Measurements from ENCODE around the gene KATNAL1. TPM values are rescaled to one million over a fixed set of nuclear protein-coding genes. Genes with fewer than 3 reads are reported as not detected.

The KATNAL1 gene
- total RNA-seq, 4 donors from 2014 or later = 4.4 to 9.8 (median 6.7) TPM

DNA sequence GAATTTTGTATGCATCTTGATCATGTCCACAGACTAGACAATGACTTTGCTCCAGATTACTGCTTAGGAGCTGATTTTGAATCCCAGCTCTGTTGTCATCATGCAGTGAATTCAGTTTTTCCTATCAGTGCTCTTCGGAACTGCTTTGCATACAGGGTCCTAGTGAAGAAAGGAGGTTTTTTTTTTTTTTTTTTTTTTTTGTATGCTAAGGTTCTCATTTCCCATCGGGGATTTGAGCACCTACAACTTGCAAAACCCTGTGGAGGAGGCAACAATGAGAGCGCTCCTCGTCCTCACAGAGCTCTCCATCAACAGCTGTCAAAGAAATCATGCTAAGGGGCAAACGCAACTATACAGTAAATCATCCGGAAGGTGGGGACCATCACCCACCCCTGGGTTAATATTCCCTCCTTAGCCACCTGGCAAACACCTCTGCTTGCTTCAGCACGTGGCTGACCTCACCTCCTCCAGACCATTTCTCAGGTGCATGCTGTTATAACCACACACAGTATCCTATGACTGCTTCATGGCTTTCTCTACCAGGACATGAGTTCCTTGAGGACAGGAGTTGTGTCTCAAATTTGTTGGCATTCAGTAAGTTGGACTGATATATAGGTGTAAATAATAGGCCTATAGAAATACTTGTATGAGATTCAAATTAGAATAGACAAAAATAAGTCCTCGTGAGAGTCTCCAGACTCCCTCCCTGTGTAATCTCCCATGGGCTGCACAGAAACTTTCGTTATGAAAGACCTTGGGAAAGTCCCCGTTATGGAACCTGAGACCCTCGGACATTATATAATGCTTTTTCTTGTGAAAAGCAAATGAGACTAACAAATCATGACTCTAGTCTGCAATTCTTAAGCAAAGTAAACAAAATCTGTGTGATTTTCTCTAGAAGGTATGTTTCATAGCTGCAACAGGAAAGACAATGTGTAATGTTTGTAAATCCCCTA is 113.8 kb downstream of the KATNAL1 start:
- DNase-seq = no peak
- no peaks in the 10 kb centered on the region for H3K27me3 ChIP-seq
- H3K4me3 ChIP-seq = no peak overlapping the region
- intact Hi-C loops (cut with DNase I; ENCODE audit: low total_unique reads) (no loop called here), in situ Hi-C loops (cut with MboI; ENCODE audit: low pct_ligation_motif_present in 1 of 4, low pct_unique_long_range_greater_than_20kb in 1 of 4, low sequenced_read_pairs in 3 of 4) (no loop called here)
- TF ChIP-seq POLR2AphosphoS5 (IDR thresholded peaks at IDR 0.05) (no peak), EP300 (IDR thresholded peaks at IDR 0.05; ENCODE audit: low read depth) (no peak), POLR2A (IDR thresholded peaks at IDR 0.05) (no peak)
- TF ChIP-seq, protein P1, sequence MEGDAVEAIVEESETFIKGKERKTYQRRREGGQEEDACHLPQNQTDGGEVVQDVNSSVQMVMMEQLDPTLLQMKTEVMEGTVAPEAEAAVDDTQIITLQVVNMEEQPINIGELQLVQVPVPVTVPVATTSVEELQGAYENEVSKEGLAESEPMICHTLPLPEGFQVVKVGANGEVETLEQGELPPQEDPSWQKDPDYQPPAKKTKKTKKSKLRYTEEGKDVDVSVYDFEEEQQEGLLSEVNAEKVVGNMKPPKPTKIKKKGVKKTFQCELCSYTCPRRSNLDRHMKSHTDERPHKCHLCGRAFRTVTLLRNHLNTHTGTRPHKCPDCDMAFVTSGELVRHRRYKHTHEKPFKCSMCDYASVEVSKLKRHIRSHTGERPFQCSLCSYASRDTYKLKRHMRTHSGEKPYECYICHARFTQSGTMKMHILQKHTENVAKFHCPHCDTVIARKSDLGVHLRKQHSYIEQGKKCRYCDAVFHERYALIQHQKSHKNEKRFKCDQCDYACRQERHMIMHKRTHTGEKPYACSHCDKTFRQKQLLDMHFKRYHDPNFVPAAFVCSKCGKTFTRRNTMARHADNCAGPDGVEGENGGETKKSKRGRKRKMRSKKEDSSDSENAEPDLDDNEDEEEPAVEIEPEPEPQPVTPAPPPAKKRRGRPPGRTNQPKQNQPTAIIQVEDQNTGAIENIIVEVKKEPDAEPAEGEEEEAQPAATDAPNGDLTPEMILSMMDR (IDR thresholded peaks at IDR 0.05) = no peak
- H3K36me3 ChIP-seq = no peaks in the 10 kb centered on the region
- no peak overlapping the region for H3K27ac ChIP-seq
- 82 to 86% methylated on average over 7 to 11 of the region's 11 CpGs for WGBS, 2 donors (ENCODE audit: low coverage in 1 of 2)
- no peaks in the 10 kb centered on the region for H3K4me1 ChIP-seq
- no peaks in the 10 kb centered on the region for H3K9me3 ChIP-seq

DNA sequence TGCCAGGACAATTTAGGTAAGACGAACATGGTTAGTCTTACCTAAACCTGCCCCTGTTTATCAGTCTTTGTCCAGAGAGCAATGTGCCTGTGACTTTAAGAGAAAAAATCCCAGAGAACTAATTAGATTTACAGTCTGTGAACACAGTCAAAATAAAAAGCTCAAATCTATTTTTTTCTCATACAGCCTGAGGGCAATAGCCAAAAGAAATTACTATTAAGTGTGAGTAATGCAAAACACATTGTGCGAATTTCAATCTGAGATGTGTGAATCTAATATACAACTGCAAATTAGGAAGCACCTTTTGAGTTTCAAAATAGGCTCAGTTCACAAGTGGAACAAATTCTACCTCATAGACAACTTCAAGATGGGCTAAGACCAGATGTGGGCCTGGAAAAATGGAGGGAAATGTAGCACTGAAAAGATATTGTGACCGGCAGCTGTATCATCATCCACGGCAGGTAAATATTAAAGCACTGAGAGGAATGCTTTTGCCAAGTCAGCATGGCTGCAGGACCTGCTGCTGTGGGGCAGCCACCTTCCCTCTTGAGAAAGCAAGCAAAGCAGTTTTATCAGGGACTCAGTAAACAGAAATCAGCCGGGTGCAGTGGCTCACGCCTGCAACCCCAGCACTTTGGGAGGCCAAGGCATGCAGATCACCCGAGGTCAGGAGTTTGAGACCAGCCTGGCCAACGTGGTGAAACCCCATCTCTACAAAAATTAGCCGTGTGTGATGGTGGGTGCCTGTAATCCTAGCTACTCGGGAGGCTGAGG is 114.8 kb downstream of the KATNAL1 start:
- H3K4me3 ChIP-seq = no peak overlapping the region
- intact Hi-C loops (cut with DNase I; ENCODE audit: low total_unique reads) = no loop called here
- in situ Hi-C loops (cut with MboI; ENCODE audit: low pct_ligation_motif_present in 1 of 4, low pct_unique_long_range_greater_than_20kb in 1 of 4, low sequenced_read_pairs in 3 of 4) = no loop called here
- H3K36me3 ChIP-seq = no peaks in the 10 kb centered on the region
- H3K27ac ChIP-seq = no peak overlapping the region
- TF ChIP-seq EP300 (IDR thresholded peaks at IDR 0.05; ENCODE audit: low read depth) = no peak
- TF ChIP-seq, protein P1 (IDR thresholded peaks at IDR 0.05) = no peak
- TF ChIP-seq POLR2AphosphoS5 (IDR thresholded peaks at IDR 0.05) = no peak
- no peak for TF ChIP-seq POLR2A (IDR thresholded peaks at IDR 0.05)
- H3K9me3 ChIP-seq = no peaks in the 10 kb centered on the region
- no peak for DNase-seq
- H3K4me1 ChIP-seq = no peaks in the 10 kb centered on the region
- 81 to 83% methylated on average over 4 to 10 of the region's 10 CpGs for WGBS, 2 donors (ENCODE audit: low coverage in 1 of 2)
- H3K27me3 ChIP-seq = no peaks in the 10 kb centered on the region

DNA sequence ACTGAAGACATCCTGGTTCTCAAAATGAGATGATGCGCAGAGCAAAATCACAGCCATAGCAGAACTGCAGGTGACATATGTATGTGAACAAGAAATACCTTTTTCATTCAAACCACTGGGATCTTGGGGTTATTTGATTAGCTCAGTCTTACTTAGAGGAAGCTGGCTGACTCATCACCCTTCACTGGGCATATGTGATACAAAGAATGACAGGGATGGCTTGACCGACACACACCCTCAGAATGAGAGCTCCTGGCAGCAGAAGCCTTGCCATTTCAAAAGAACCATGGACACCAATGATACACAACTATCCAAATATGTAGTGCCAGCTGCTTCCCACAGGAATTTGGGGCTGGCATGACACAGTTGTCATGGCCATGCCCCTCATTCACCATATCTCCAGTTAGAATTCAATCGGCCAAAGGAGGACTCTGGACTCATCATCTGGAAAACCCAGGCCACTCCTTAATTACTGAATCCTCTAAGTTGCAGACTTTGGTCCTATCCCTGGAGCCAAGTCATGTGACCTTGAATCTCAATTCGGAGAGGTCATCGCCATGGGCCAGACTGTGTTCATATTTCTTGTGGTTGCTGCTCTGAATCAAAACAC is 115.8 kb downstream of the KATNAL1 start:
- no peak overlapping the region for H3K4me3 ChIP-seq
- in situ Hi-C loops (cut with MboI; ENCODE audit: low pct_ligation_motif_present in 1 of 4, low pct_unique_long_range_greater_than_20kb in 1 of 4, low sequenced_read_pairs in 3 of 4) = no loop called here
- no peaks in the 10 kb centered on the region for H3K36me3 ChIP-seq
- intact Hi-C loops (cut with DNase I; ENCODE audit: low total_unique reads) = no loop called here
- WGBS, 2 donors (ENCODE audit: low coverage in 1 of 2) = 85 to 93% methylated on average over 3 to 5 of the region's 5 CpGs
- no peaks in the 10 kb centered on the region for H3K4me1 ChIP-seq
- no peaks in the 10 kb centered on the region for H3K9me3 ChIP-seq
- H3K27ac ChIP-seq = no peak overlapping the region
- H3K27me3 ChIP-seq = no peaks in the 10 kb centered on the region
- TF ChIP-seq, protein P1 (IDR thresholded peaks at IDR 0.05) = no peak
- no peak for TF ChIP-seq POLR2AphosphoS5 (IDR thresholded peaks at IDR 0.05)
- no peak for TF ChIP-seq POLR2A (IDR thresholded peaks at IDR 0.05)
- no peak for TF ChIP-seq EP300 (IDR thresholded peaks at IDR 0.05; ENCODE audit: low read depth)
- DNase-seq = no peak

Data from transverse colon (tissue), 4 donors.